HG03521 (cell line): Measurements from ENCODE around the gene TCF4.

Source experiments
- ATAC-seq: cut with Tn5 transposase; IDR thresholded peaks from one replicate; pipeline ENCODE4 v1.9.1; 2021; ENCODE audit warnings: mild to moderate bottlenecking, moderate library complexity; ENCODE audit not compliant: unreplicated experiment

The TCF4 gene

GRCh38 chr18:55419132-55419946 is 168.7 kb downstream of the TCF4 start:
- ATAC-seq = no peak

DNA sequence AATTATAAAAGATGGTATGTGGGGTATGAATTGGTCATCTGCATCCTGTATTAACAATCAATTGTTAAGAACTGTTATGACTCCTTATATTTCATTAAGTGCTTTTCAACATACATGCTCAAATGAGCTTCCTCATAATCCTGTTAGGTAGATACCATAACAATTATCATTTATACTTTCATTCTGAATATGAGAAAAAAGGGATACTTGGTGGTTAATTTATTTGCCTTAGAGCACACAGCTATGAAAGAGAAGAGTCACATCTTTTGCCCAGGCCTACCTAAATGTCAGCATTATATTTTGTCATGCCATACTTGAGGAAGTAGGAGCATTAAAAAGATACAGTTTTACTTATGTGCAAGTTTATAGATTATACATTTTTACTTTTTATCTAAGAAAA is 169.6 kb downstream of the TCF4 start:
- no peak for ATAC-seq

DNA sequence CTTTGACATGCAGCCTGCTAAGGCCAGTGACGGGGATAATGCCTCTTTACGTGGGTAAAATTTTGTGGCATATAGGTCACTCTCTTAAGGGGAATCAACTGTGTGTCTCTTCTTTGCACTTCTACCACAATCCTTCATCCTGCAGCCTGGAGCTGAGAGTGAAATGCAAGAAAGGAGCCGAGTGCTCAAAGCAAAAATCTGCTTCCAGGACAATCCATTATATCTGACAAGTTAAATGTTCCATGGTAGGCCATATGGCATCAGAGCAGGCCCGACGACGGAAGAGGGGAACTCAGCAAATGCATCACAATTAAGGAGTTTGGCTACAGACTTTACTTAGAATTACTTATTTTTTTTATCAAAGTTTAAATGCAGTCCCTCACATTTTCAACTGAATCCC is 171.2 kb downstream of the TCF4 start:
- no peak for ATAC-seq

GRCh38 chr18:55415258-55415871 is 172.6 kb downstream of the TCF4 start:
- ATAC-seq = peak; percentile 80

DNA sequence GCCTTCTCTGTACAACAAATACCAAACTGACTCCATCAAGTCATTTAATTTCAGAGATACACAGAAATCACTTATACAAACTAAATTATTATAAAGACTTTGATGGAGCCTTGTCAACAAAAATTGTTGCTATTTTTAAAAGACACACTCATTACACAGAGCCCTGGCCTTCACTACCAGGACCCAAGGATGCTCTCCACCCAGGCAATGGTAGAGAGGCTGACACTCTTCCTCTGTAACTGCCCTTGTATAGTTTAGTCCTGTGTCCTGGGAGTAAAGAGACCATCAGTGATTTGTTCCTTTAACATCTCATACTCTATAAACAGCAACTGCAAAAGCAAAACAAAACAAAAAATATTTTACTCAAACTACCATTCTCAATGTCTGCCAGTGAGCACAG is 173.5 kb downstream of the TCF4 start:
- no peak for ATAC-seq

GRCh38 chr18:55413474-55413873 is 174.5 kb downstream of the TCF4 start:
- no peak for ATAC-seq

DNA sequence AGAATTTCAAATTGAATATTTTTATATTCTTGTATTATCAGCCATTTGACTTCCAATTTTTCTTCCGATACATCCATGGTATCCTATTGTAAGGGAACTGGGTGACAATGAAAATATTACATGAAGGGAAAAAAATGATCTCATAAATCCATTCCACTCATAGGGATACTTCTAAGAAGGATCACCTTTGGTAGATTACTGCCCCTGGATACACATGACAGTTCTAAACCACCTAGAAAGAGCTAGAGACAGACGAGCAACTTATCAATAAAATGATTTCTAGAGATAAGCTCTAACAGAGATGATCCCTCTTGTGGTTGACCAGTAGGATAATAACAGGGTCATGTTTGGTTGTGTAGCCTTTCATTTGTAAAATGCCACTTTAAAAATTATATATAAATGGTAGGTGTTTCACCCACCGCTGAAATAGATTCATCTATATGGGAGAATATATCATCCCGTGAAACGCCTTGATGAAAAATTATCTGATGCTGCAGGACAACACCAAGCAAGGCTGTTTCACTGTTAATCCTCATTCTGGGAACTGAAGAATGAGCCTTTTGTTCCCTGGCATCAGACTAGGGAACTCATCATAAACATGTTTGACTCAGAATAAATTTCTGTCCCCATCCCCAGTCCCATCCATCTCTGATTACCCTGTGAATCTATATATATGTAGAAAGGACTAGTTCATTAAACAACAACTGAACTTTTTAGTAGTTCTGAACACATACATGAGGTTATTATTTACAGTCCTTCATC is 180.0 kb downstream of the TCF4 start:
- ATAC-seq = no peak

DNA sequence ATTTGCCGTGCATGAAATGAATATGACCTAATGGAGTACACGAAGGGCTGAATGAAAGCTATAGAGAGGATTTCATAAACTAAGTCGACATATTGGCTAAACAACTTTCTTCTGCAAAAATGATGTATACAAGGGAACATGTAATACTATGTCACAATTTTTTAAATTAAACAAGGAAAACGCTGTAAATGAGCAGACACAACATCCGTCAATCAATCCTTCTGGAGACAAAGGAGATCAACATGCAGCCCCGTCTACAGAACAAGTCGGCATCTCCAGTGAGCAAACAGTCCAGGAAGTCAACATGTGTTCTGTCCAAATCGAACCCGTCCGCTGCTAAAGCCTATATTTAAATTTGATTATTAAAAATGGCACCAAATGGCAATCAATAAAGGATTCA is 180.8 kb downstream of the TCF4 start:
- no peak for ATAC-seq

DNA sequence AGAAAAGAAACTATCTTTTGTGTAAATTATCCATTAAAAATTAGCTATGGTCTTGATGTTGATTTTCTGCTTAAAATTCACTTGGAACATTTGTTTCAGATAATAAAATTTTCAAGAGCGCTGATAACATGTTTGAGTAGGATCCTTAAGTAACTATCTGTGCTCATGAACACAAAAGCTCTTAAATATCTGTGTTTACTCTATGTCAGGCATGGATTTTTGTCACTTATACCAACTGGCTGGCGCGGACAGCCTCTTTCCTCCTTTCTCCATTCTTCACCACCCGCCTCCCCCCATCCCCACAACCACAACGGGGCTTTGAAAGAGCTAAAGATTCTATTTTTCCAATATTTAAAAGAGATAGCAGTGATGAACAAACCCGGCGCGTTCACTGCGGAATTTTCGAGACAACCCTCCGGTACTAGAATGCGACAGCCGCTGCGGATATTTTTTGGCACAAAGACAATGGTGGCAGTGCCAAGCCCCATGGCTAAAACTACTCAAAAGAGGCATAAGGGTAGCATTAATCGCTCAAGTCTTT is 181.5 kb downstream of the TCF4 start:
- ATAC-seq = no peak

DNA sequence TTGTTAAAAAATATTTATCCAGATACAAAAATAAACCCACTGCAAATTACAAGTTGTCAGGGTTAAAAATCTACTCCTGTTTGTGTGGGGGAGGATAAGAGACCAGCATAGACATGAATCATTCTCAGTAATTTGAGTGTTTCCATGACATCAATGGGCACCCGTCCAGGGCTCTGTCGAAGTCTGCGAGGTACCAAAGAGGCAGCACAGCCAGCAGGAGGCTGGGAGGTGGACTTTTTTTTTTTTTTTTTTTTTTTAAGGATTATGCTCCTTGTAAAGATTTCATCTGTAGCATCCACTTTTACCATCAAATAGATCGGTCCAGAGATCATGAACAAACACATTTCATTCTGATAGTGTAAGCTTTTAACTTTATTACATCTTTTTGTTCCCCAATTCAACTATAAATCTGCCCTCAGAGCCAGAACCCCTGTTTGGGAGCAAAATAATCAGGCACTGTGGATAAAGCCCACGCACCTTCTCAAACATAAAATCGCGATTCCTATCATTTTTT is 182.0 kb downstream of the TCF4 start:
- no peak for ATAC-seq

DNA sequence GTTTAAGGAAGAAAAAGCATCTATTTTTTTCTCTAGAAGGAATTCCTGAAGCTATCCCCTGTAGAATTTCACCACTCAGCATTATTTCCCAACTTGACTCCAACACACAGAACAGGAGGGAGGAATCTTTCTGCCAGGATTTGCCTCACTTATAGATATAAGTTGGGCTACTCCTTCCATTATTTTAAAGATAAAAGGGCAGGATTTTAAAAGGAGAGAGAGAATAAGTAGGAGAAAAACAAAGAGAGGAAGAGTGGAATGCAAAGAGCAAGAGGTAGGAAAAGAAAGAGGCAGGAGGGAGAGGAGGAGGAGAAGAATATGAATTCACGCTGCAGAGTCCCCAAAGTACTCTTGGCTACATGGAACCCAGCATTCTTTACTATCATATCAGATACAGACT is 182.5 kb downstream of the TCF4 start:
- no peak for ATAC-seq

- no peak for ATAC-seq
These were observed 183.0 kb downstream of the TCF4 start for GRCh38 chr18:55404832-55405465.

DNA sequence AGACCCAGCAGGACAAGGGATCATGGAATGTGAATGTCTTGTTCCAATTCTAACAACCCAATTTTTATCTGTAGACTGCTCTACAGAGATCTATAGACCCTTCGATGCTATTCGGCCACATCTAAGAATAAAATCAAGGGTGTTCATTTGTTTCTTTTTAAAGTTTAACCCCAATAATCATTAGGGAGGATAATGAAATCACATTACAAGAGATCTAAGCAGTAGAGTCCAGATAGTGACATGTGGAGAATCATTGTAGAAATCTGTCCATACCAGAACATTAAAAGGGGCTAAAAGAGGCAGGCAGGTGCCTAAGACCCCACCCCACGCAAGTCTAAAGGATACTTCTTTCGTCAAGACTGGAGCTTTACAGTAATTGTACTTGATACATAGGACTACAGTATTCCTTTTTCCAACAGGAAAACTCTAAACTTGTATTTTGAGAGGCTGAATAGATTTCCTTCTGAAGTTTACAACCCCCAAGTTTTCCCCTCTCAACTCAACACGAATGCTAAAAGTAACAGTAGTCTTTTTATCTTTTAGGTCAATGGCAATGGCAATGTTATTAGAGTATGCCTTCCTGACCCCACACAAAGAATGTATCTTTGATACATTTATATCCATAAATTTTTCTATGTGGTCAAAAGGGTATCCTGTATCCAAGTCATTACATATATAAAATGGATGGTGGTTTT is 183.7 kb downstream of the TCF4 start:
- ATAC-seq = no peak

- ATAC-seq = no peak
These were observed 184.5 kb downstream of the TCF4 start for GRCh38 chr18:55403421-55403949.

- no peak for ATAC-seq
These were observed 185.1 kb downstream of the TCF4 start for GRCh38 chr18:55402731-55403405.

GRCh38 chr18:55401638-55402191 is 186.3 kb downstream of the TCF4 start:
- ATAC-seq = no peak

DNA sequence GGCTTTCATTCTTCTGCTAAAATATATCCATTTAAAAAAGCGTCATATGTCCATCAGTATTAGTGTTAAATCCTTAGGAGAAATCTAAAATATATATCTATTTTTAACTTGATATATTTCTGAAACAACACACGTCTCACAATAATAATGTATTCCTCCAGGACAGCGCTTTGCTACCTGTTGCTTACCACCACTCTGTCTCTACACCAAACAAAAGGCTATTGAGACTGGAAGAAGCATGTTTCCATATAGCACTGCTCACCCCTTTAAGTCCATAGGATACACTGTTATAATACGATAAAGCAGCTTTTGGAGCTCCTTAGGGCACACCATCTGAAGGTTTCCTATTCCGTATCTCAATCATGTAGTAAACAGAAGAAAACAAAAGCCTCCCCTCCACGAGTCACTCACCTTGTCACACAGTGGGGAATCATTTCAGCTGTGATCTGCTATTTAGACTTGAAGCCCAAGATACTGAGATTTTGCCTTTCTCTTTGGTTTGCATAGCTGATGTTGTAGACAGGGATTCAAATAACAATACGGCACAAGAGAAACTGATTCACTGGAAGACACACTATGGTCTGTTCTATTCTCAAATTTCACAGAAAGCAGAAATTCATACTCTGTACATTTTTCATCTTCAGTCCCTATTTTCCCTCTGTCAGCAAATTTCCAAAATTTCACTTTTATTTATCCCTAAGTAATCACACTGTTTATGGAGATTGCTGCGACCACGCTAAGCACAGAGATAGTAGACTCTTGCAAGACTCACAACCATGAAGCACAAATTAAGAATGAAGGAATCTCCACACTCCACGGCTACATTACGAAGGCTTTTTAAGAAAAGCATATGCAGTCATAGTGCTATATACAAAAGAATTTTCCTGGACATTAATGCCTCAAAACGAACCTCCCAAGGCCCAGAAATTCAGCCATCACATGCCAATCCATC is 187.1 kb downstream of the TCF4 start:
- no peak for ATAC-seq

GRCh38 chr18:55400081-55400480 is 187.9 kb downstream of the TCF4 start:
- no peak for ATAC-seq
